ENCODE results near the gene VSIG10L2.

The VSIG10L2 gene

DNA sequence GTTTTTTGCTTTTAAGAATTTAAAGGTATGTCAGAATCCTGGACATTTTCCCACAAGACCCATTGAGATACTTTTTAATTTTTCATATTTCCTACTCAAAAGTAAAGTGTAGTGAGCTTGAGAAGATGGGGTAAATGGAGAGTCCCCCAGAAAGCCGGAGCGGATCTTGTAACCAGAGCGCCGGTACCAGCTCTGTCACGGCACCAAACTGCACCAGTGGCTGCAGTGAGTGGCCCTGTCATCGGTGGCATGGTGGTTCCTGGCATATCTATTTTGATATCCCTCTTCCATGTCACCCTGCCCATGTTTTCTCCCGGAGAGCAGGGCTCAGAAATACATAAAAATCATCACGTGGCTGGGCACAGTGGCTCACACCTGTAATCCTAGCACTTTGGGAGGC is 22.2 kb upstream of the VSIG10L2 start:
- no peak for ATAC-seq
- TF ChIP-seq ZNF70 (CRISPR knock-in tag; IDR thresholded peaks at IDR 0.05): no peak
- no peak for TF ChIP-seq ZFP3 (CRISPR knock-in tag; IDR thresholded peaks at IDR 0.05)

DNA sequence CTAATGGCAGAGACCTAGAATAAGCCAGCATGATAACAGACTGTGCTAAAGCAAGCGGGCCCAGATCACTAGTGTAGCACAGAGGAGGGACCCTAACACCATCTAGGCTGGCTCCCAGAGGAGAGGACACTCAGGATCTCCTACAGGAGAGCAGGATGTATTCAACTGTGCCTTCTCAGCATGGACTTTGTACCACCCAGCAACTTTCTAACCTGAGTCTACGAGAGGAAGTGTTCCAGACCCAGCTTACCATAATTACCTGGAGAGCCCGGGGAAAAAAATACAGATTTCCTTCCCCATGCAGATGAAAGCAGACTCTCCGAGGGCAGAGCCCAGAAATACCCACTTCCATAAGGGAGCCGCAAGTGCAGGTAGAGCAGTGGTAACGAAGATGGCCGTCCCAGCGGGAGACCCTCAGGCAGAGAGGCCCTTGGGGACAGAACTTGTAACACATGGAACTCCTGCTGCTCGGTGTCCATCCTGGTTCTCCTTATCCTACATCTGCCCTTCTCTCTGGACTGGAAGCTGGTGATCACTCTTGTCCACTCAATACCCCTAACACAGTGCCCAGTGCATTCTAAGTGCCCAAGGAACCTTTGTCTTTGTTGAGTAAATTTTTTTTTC is 21.3 kb upstream of the VSIG10L2 start:
- no peak for ATAC-seq
- TF ChIP-seq, protein P1, sequence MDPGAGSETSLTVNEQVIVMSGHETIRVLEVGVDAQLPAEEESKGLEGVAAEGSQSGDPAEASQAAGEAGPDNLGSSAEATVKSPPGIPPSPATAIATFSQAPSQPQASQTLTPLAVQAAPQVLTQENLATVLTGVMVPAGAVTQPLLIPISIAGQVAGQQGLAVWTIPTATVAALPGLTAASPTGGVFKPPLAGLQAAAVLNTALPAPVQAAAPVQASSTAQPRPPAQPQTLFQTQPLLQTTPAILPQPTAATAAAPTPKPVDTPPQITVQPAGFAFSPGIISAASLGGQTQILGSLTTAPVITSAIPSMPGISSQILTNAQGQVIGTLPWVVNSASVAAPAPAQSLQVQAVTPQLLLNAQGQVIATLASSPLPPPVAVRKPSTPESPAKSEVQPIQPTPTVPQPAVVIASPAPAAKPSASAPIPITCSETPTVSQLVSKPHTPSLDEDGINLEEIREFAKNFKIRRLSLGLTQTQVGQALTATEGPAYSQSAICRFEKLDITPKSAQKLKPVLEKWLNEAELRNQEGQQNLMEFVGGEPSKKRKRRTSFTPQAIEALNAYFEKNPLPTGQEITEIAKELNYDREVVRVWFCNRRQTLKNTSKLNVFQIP (CRISPR knock-in tag; IDR thresholded peaks at IDR 0.05; ENCODE audit: borderline replicate concordance, low read depth): no peak
- TF ChIP-seq ZFP3 (CRISPR knock-in tag; IDR thresholded peaks at IDR 0.05) (no peak), SNAI2 (CRISPR knock-in tag; IDR thresholded peaks at IDR 0.05) (no peak), RARB (CRISPR knock-in tag; IDR thresholded peaks at IDR 0.05) (no peak), PPARA (CRISPR knock-in tag; IDR thresholded peaks at IDR 0.05; ENCODE audit: borderline replicate concordance) (no peak), ZNF8 (CRISPR knock-in tag; IDR thresholded peaks at IDR 0.05) (no peak), GLIS3 (CRISPR knock-in tag; IDR thresholded peaks at IDR 0.05) (no peak), OSR1 (CRISPR knock-in tag; IDR thresholded peaks at IDR 0.05) (no peak), TCF4 (CRISPR knock-in tag; IDR thresholded peaks at IDR 0.05; ENCODE audit: borderline replicate concordance) (no peak), ZC3H10 (CRISPR knock-in tag; IDR thresholded peaks at IDR 0.05) (no peak), ISL1 (CRISPR knock-in tag; IDR thresholded peaks at IDR 0.05) (no peak), ZFP30 (CRISPR knock-in tag; IDR thresholded peaks at IDR 0.05) (no peak), ZNF70 (CRISPR knock-in tag; IDR thresholded peaks at IDR 0.05) (no peak), BACH2 (CRISPR knock-in tag; IDR thresholded peaks at IDR 0.05; ENCODE audit: borderline replicate concordance) (no peak), TOX (CRISPR knock-in tag; IDR thresholded peaks at IDR 0.05; ENCODE audit: borderline replicate concordance) (no peak), ESRRG (CRISPR knock-in tag; IDR thresholded peaks at IDR 0.05) (no peak)
- TF ChIP-seq, protein P2, sequence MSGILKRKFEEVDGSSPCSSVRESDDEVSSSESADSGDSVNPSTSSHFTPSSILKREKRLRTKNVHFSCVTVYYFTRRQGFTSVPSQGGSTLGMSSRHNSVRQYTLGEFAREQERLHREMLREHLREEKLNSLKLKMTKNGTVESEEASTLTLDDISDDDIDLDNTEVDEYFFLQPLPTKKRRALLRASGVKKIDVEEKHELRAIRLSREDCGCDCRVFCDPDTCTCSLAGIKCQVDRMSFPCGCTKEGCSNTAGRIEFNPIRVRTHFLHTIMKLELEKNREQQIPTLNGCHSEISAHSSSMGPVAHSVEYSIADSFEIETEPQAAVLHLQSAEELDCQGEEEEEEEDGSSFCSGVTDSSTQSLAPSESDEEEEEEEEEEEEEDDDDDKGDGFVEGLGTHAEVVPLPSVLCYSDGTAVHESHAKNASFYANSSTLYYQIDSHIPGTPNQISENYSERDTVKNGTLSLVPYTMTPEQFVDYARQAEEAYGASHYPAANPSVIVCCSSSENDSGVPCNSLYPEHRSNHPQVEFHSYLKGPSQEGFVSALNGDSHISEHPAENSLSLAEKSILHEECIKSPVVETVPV (CRISPR knock-in tag; IDR thresholded peaks at IDR 0.05): no peak
- TF ChIP-seq, protein P3, sequence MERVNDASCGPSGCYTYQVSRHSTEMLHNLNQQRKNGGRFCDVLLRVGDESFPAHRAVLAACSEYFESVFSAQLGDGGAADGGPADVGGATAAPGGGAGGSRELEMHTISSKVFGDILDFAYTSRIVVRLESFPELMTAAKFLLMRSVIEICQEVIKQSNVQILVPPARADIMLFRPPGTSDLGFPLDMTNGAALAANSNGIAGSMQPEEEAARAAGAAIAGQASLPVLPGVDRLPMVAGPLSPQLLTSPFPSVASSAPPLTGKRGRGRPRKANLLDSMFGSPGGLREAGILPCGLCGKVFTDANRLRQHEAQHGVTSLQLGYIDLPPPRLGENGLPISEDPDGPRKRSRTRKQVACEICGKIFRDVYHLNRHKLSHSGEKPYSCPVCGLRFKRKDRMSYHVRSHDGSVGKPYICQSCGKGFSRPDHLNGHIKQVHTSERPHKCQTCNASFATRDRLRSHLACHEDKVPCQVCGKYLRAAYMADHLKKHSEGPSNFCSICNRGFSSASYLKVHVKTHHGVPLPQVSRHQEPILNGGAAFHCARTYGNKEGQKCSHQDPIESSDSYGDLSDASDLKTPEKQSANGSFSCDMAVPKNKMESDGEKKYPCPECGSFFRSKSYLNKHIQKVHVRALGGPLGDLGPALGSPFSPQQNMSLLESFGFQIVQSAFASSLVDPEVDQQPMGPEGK (CRISPR knock-in tag; IDR thresholded peaks at IDR 0.05; ENCODE audit: borderline replicate concordance): no peak
- TF ChIP-seq, protein P4, sequence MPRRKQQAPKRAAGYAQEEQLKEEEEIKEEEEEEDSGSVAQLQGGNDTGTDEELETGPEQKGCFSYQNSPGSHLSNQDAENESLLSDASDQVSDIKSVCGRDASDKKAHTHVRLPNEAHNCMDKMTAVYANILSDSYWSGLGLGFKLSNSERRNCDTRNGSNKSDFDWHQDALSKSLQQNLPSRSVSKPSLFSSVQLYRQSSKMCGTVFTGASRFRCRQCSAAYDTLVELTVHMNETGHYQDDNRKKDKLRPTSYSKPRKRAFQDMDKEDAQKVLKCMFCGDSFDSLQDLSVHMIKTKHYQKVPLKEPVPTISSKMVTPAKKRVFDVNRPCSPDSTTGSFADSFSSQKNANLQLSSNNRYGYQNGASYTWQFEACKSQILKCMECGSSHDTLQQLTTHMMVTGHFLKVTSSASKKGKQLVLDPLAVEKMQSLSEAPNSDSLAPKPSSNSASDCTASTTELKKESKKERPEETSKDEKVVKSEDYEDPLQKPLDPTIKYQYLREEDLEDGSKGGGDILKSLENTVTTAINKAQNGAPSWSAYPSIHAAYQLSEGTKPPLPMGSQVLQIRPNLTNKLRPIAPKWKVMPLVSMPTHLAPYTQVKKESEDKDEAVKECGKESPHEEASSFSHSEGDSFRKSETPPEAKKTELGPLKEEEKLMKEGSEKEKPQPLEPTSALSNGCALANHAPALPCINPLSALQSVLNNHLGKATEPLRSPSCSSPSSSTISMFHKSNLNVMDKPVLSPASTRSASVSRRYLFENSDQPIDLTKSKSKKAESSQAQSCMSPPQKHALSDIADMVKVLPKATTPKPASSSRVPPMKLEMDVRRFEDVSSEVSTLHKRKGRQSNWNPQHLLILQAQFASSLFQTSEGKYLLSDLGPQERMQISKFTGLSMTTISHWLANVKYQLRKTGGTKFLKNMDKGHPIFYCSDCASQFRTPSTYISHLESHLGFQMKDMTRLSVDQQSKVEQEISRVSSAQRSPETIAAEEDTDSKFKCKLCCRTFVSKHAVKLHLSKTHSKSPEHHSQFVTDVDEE (CRISPR knock-in tag; IDR thresholded peaks at IDR 0.05): no peak

DNA sequence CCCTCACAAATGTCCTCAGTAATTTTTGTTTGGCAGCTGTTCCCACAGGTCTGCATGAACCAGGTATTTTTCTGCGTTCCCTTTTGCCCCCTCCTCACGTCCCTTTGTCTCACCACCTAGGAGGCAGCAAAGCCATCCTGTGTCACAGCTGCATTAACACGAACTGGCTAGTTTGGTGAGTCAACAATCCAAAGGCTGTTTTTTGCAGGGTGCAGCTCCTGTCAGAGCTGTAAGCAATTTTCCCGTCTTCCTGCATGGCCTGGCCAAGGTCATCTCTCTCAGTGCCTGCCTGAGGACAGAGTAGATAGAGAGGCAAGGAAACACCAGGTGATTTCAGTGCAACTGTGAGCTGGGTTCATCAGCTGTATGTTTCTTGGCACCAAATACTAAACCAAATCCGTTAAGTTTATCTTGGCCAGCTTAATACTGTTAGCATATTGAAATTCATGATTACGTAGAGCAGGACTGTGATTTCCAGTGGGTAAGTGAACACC is 20.6 kb upstream of the VSIG10L2 start:
- TF ChIP-seq ESRRG (CRISPR knock-in tag; IDR thresholded peaks at IDR 0.05): no peak

DNA sequence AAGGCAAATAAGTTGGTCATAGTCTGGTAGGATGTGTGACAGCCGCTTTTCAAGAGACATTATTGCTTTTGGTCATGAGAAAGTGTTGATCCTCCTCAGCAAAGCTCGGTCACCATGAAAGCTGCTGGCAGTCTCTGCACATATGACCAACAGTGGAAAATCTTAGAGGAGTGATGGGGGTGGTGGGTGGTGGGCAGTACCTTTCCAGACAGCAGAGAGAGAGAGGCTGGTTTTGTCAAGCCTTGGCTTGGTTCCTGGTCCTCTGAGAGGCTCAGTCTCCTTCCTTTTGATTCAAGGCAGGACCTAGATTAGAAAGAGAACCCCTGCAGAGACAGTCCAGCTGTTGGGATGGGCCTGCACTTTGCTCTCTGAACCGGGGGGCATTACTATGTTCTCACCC is 20.0 kb upstream of the VSIG10L2 start:
- ATAC-seq: no peak
- TF ChIP-seq ZNF8 (CRISPR knock-in tag; IDR thresholded peaks at IDR 0.05): no peak
- no peak for TF ChIP-seq TOX (CRISPR knock-in tag; IDR thresholded peaks at IDR 0.05; ENCODE audit: borderline replicate concordance)
- TF ChIP-seq ISL1 (CRISPR knock-in tag; IDR thresholded peaks at IDR 0.05): no peak
- TF ChIP-seq ARNTL (CRISPR knock-in tag; IDR thresholded peaks at IDR 0.05; ENCODE audit: borderline replicate concordance, low read depth): no peak
- TF ChIP-seq ZFP30 (CRISPR knock-in tag; IDR thresholded peaks at IDR 0.05): no peak
- no peak for TF ChIP-seq OSR1 (CRISPR knock-in tag; IDR thresholded peaks at IDR 0.05)
- no peak for TF ChIP-seq ESRRG (CRISPR knock-in tag; IDR thresholded peaks at IDR 0.05)
- TF ChIP-seq ZFP3 (CRISPR knock-in tag; IDR thresholded peaks at IDR 0.05): no peak
- TF ChIP-seq BACH2 (CRISPR knock-in tag; IDR thresholded peaks at IDR 0.05; ENCODE audit: borderline replicate concordance): no peak
- TF ChIP-seq RARB (CRISPR knock-in tag; IDR thresholded peaks at IDR 0.05): no peak
- TF ChIP-seq, protein P1 (CRISPR knock-in tag; IDR thresholded peaks at IDR 0.05; ENCODE audit: borderline replicate concordance, low read depth): no peak
- TF ChIP-seq, protein P3 (CRISPR knock-in tag; IDR thresholded peaks at IDR 0.05; ENCODE audit: borderline replicate concordance): no peak
- TF ChIP-seq, protein P4 (CRISPR knock-in tag; IDR thresholded peaks at IDR 0.05): no peak

More for the DNA sequence above, 20.6 kb upstream of the VSIG10L2 start:
- ATAC-seq: no peak; the same call in 2 of the 3 replicates

Data from SK-N-SH treated with all-trans-retinoic acid at 6 μM for 48 hours (cell line).